ENCODE results near the gene SLC7A8.

Gene SLC7A8

GRCh38 chr14:23093104-23093503 lies 90.4 kb downstream of the SLC7A8 start:
- DNase-seq = no peak

GRCh38 chr14:23091294-23092225 lies 91.9 kb downstream of the SLC7A8 start:
- DNase-seq = no peak

GRCh38 chr14:23090254-23090636 lies 93.2 kb downstream of the SLC7A8 start:
- no peak for DNase-seq

GRCh38 chr14:23089498-23090253 lies 93.8 kb downstream of the SLC7A8 start:
- no peak for DNase-seq

GRCh38 chr14:23086565-23086964 lies 96.9 kb downstream of the SLC7A8 start:
- no peak for DNase-seq

GRCh38 chr14:23085458-23085857 lies 98.0 kb downstream of the SLC7A8 start:
- DNase-seq = no peak

GRCh38 chr14:23080474-23080873 lies 103.0 kb downstream of the SLC7A8 start:
- no peak for DNase-seq

- DNase-seq = no peak
These were observed 103.7 kb downstream of the SLC7A8 start for GRCh38 chr14:23079716-23080115.

- no peak for DNase-seq
These were observed 104.8 kb downstream of the SLC7A8 start for GRCh38 chr14:23078692-23079116.

GRCh38 chr14:23077962-23078361 lies 105.5 kb downstream of the SLC7A8 start:
- no peak for DNase-seq

- no peak for DNase-seq
These were observed 106.6 kb downstream of the SLC7A8 start for GRCh38 chr14:23076785-23077408.

All from T1000 (cell line).